NCI-H446 (cell line): Measurements from ENCODE around the gene EFNB2.

ENCODE experiments used
- DNase-seq, 2 experiments: peaks; one replicate each; lab custom pipeline; 2025; lab: John Stamatoyannopoulos, UW

EFNB2 gene

DNA sequence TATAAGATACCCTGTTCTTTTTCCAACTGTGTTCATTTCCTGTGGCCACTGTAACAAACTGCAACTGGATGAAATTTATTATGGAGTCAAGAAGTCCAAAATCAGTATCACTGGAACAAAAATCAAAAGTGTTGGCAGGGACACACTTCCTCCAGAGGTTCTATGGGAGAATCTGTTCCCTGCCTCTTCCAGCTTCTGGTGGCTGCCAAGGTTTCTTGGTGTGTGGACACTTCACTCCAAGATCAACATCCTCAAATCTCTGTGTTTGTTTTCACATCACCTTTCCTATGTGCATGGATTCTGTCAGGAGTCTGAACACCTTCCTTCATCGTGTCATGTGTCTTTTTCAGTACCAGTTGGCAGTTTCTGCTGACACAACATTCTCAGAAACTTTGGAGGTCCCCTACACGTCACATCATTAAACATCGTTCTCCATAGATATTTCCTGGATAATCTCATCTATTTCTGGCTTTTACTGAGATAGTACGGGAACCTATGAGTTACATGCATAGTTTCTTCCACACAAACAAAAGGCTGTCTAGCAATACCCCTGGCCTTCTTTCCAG lies 15.2 kb upstream of the EFNB2 start:
- DNase-seq: no peak

DNA sequence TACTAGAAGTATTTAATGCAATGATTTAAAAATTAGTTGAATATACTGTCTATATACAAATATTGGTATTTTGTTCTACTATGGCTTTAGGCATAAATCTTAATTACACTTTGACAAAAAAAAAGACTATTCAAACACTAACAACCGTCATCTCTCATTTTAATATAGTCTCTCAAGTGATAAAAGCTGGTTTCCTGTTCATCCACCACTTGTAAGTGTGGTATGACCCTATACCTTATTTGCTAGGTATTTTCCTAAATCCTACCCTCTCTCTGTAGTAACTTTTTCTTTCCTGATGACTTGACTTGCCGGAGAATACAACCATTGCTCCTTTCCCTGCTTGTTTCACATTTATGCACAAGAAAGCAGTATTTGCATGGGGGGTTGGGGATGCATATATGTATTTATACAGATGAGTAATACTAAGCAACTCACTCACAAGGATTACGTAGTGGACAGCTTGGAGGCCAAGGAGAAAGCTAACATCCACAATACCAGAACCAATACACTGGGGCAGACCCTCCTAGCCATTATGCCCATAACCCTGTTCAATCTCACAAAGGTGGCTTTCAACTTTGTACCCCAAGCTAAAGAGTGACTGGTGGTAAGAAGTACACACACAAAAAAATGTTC lies 12.7 kb upstream of the EFNB2 start:
- DNase-seq: no peak

DNA sequence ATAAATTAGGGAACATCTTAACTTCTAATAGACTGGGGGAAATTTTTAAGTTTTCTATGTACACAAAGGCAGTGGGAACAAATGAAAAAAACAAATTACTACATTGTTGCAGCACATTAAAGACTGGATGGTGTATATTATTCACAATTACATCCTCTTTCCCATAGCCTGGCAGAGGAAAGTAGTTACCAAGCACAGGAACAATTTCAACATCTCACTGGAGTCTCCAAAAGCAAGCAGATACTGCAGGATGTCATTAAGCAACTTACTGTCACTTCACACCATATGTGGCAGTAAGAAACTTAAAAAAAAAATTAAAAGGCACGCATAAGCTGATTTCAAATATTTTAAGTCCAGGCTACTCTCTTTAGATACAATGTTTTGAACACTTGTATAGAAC lies 6.4 kb upstream of the EFNB2 start:
- DNase-seq: no peak

DNA sequence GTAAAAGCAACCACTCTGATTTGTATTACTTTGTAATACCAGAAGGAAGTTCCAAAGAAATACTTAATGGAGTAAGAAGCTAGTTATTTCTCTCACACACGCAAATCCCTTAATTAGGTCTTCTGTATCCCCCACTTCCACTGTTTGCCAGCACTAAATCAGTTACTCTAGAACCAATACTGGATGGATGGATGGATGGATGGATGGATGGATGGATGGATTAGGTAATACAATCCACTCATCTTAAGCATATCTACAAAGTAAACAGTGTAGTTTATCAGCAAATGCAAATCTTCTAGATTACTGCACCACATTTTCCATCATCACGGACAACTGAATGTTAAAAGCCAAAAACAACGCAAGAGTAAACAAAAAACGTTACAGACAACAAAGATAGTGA lies 5.2 kb upstream of the EFNB2 start:
- no peak for DNase-seq

DNA sequence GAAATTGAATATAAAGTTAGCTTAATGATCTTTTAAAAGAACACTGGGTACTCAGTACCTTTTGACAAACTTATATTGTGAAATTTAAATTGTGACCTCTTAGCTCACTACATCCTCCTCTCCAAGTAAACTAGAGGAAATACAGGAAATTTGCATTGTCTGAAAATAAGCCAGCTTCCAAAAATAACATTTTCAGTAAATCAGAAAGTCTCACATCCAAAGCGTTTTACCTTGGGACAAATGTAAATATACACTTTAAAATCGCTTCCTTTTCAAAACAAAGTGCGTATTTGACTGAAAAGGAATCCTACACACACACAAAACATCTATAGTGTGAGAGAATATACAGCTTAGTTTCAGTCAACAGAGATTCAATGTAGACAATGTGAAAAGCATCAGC lies 2.1 kb upstream of the EFNB2 start:
- no peak for DNase-seq

DNA sequence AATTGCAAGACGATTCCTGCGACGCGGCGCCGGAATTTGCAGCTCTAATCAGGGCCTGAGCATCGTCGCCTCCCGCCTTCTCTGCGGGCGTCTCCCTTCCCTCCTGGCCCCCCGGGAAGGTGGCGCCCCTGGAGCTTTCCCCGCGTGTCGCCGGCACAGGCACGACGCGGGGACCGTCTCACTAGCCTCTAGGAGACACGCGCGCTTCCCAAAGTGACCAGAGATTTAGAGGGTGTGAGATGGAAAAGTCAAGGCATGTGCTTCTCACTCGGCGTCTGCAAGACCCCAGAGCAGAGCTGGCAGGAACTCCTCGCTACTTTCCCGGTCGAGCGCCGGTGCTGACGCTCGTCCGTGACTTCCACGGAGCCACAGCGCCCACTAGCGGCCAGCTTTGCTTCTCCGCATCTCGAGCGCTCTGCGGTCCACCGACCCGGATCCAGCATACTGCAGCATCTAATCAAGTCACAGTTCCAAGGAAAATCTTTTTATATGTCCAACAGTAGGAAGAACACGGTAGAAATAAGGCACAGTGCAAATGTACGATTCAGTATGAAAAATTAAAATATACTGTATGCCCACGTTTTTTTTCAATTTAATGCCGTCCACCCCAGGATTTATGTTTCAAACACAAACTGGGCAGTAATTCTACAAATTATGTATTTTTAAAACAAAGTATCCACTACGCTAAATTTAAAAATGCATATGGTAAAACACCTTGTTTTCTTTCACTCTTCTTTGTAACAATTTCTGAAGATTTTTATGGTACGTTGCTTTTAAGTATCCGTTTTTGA lies 977 bp upstream of the EFNB2 start:
- peak; percentile 62 to 89 for DNase-seq

DNA sequence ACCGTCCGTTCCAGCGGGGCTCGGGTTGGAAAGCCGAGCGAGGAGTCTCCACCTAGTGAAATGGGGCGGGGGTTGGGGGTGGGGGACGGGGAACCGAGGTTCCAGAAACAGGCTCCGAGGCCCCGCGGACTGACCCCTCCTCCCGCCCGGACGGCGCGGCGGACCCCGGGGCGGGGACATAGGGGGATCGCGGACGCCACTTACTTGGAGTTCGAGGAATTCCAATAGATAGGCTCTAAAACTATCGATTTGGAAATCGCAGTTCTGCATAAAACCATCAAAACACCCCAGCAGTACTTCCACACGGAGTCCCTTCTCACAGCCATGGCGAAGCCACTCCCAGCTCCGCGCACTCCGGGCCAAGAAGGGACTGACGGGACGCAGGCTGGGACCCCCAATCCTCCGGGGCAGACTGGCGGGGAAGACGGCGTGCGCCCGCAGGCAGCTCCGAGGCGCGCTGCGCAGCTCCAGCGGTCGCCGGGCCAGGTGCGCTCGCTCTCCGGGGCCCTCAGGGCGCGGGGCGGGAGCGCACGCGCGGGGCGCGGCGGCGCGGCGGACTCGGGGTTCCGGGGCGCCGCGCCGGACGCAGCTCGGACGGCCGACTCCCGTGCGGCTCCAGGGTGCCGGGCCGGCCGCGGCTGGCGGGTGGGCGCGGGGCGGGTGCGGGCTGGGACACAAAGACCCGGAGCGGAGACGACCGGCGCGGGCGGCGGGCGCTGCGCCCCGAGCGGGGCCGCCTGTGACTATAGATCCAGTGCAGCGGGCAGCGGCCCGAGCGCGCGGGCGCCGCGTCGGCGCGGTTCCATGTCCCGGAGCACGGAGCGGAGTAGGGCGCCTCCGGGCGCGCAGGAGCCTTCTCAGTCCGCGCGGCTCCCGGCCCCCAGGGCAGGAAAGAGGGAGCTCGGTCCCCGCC lies 567 bp downstream of the EFNB2 start:
- DNase-seq: no peak

DNA sequence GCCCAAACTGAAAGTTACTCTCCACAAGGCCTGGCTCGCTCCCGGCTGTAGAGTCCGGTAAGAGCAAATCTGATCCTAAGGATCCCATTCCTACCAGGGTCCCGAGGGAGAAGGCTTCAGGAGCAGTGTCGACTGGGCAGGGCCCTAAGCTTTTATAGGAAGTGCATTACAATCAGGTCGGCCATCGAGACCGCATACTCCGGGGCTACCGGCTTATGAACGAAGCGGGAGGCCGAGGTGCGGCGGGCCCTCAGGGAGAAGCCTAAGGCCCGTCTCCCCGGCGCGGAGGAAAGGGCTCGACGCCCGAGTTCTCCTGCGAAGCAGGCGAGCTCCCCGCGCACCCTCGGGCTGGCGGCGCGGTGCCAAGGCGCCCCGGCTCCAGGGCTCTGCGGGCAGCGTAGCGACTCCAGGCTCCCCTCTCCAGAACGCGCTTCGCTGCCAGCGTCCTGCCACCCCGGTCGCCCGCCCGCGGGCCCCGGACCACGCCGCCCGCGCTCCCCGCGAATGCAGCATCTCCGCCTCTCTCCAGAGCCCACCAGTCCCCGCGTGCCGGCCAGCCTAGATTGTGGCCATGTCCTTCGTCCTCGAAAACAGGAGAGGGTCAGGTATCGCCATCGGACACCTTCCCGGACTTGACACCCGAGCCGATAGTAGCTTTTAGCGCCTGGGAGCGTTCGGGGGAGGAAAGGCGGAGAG lies 1.4 kb downstream of the EFNB2 start:
- DNase-seq: peak in 1 of 2 experiments; percentile 60

DNA sequence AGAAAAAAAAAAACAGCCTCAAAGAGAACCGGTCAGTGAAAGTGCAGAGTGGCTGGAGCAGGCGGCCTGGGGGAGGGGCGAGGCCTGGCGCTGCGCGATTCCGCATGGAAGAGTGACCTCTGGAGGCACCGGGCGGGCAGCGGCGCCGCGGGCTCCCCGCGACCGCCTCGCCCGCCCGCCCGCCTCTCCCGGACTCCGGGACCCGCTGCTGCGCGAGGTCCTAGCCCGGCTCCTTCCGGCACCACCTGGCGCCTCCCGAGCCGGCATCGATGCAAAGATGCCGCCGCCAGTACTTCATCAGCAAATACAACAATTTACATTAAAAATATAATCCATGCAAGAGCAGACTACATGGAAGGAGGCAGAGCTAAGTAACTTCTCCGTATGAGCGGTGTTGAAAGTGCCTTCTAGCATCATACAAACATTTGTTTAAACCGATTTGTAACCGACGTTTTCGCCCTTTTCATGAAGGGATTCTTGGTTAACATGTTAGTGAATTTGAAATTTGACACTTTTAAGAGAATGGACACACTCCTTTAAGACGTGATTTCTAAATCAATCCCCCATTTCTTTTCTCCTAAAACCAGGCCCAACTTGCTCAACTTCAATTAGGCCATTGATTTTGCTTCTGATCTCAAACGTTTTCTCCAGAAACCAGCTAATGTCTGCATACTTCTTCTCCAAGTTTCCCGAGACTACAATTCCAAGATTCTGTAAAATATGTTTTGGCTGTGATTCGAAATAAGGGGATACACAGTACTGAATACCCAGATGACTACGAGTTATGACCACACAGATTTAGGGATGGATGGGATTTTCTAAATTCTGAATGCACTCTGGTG lies 2.1 kb downstream of the EFNB2 start:
- peak in 1 of 2 experiments; percentile 69 for DNase-seq

DNA sequence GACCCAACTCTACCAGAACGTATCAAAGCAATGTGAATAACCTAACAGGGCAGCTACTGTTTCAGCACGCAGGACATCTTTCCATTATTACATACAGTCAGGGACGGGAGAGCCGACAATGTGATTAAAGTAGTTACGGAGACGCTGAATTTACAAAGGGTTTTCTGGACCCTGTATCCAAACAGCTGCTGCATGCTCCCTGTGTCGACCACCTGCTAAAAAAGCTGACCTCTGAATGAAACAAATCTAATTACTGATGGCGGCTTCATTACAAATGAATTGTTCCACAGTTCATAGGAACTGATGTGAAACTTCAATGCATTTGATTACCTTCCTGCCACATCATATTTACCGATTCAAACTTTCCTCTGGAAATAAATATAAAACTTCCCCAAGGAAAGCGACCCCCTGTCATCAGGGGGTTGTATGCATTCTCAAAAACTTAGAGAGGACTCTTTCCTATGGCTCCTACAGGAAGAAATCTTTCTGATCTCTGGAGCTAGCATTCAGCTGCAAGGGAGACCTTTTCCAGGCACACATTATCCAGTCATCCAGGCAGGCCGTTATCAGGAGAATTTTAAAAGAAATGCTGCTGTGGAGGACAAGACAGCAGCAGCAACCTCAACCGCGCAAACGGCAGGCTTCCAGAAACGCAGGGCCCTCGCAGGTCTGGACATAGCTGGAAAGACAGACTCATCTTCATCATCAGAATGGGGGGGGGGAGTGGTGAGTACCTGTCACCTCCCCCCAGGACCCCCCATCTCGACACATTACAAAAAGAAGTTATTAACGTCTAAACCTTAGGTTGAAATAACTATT lies 3.1 kb downstream of the EFNB2 start:
- DNase-seq: no peak

DNA sequence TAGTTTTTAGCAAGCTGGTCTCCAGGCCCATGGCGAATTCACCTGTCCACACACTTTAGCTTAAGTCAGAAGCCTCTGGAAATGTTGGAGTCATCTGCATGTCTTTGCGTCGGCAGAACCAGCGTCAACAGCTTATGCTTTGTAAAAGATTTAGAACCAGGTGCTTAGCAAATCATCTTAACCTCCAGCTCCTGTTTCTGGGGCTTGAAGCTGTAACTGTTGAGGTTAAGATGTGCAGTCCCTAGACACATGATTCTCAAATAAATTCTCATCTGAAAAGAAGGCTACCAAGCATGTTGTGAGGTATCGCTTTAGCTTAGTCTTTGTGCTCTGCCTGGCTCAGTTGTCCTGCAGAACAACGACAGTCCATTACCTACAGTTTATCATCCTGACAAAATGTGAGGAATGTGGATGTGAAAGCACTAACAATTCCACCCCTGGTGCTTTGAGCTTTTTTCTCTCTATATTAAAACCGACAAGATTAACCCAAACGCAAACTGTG lies 4.4 kb downstream of the EFNB2 start:
- no peak for DNase-seq

DNA sequence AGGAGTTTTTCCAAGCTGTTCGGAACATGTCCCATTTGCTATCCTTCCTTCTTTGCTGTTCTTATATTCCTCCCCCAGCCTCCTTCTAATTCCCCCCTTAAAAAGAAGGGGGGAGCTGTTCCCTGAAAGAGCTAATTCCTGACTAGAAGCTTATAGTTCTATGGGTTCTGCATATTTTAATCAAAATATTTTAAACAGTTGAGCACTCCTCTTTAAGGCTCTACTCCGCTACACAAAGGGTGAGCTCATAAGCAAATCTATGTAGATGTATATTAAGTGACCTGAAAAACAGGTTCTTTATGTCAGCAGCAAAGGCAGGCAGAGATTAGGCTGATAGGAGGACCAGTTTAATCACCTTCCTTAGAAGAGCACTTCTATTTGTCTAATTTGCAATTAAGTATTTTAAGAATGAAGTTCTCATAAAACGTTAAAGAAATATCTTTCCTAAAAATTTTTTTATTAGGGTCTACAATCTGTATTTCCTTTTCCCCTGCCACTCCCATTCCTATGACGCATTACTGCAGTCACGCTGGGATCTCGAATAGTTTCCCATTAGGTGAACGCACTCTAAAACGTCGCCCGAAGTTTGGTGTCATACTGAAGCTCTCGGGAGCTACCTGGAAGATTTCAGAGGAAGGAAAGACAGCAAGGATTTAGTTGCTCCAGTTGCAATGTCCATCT lies 5.2 kb downstream of the EFNB2 start:
- no peak for DNase-seq

DNA sequence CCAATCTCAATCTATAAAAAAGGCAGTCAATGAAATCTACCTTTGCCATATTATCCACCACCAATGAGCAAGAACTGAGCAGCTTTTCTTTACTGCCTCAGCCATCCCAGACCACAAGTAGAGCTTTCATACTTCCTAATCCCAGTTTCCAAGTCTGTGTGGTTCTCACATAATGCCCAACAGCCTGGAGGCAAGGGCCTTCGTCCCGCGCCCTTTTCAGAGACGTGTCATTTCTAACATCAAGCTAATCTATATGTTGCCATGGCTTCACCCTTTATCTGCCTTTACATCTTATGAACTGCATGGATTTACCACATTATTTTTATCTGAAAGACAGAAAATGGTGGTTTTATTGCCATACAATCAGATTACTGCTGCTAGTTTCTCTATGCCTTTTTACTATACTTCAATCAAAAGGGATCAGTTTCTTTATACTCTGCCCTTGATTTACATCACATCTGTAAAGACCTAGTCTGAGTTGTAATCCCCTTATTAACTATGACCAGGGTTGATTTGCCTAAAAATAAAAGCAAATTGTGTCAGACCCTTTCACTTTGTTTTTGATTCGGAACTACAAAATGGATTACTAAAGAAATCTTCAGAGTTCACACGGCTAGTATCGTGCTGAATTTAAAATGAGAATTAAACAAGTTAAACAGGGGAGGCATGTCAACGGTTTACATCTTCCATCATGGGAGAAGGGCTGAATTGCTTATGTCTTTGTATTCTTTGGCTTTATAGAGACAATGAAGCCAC lies 5.9 kb downstream of the EFNB2 start:
- DNase-seq: no peak

DNA sequence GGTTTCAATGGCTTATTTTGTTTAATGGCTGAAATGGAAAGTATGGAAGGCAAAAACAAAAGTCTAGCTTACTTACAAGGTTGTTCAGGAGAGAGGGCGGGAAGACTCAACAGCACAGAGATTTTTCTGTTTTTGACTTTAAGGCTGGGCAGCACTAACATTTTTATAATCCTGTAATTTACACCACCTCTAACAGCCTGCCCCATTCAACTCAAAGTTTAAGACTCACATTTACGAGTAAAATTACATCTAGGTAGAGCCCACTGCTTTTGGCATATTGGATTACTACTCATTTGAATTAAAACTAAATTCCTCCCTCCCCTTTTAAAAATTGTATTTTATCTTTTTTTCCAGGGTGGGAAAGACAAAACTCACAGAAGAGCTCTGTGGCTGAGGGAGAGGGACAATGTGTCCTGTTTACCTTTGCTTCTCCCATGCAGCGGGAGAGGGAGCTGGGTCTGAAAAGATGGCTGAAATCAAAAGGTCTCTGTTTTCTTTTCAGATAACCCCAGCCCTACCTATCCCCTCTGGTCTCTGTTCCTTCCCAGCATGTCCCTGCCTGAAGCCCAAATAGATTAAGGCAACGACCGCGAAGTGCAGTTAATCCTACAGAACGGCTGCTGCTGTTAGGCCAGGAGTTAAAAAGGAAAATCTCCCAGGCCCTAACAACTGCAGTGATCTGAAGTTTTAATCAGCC lies 6.6 kb downstream of the EFNB2 start:
- DNase-seq: no peak

DNA sequence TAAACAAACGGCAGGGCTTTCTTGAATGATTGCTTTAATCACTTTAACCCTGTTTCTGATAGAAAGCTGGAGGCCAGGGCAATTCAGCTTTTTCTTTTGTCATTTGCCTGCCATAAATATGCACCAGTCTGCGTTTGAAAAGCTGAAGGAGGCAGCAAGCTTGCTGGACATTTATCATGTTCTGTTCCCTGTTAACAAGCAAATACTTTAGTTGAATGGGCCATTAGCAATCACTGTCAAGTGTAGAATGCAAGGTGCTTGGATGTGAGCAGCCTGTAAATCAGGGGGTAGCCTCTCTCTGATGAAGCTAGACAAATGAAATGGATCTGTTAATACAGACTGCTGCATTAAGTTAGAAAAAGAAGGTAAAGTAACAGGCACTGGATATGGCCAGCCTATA lies 7.6 kb downstream of the EFNB2 start:
- DNase-seq: no peak

DNA sequence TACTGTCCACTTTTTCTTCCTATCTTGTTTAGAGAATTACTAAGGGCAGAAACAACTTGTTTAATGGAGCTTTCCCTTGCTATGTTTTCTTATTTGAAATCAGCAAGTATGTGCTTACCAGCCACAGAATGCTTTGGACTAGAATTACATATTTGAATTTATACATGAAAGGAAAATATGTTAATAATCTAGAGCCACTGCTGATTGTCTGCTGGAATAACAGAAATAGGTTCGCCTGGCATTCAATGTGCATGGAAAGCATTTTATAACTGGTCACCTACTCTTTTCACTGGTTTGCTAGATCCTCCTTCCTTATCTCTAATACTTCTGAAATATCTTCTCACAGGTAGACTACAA lies 8.0 kb downstream of the EFNB2 start:
- DNase-seq: no peak

DNA sequence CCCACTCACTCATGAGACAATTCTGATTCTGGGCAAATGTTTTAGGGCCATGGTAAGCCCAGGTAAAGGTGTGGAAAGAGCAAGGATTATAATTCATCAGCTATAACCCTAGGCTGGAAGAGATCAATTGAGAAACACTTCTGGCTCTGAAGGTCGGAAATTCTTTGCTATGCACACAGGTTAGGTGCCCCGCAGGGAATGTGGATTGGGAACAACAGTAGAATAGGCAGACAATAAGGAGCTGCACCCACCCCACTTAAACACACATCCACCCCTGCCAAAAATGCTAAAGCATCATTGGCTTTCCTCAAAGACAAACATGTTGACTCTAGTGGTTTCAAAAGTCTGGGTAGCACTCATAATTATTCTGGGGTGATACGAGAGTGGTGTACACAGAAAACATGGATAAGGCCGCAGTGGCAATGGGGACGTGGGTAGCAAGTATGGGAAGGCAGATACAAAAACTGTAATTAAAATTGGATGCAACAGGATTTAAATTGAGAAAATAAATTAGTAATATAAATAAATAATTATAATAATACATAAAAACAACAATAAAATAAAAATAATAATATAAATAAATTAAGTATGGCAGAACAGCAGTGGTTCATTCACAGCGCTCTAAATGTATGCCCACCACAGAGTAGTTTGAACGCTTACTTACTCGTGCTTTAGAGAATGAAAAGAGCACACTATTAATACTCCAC lies 8.6 kb downstream of the EFNB2 start:
- no peak for DNase-seq
